ENCODE data around the gene GABRR2. TPM values are rescaled to one million over a fixed set of nuclear protein-coding genes. Genes with fewer than 3 reads are reported as not detected.
"Not testable (repeated sequence)": the region's sequence is repeated elsewhere in the genome, so short reads cannot be mapped to it uniquely, and the experiment has no call there.

GABRR2 gene
- total RNA-seq, 2 donors from 2014 or later, result 0.33 to 0.35 TPM

DNA sequence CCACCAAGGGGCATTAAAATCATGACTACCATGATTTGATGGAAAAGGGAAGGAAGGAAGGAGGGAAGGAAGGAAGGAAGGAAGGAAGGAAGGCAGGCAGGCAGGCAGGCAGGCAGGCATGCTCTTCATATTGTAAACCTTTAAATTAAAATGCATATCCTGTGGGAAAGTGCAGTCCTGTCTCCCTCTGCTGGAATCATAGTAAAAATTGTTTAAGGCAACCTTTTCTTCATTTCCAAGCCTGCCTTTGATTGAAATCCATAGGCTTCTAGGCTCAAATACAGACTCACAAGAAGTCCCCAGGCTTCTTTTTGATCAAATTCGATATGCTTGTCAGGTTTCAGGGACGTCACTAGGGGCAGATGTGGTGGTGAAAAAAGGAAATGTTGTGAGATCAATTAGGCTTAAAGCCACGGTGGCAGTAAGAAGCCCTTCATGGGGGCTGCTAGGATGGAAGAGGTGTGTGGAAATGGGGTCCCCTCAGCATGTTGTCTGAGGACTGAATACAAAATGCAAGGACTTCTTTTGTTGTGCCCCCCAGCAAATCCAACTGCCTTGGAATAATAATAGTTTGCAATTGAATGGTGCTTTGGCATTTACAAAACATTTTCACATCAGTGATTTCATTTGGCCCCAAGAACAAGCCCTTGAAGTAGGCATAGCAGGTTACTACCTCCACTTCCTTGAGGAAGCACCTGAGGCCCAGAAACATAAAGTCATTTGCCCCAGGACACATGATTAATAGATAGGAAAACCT is 72.3 kb downstream of the GABRR2 start:
- TF ChIP-seq, protein P1, sequence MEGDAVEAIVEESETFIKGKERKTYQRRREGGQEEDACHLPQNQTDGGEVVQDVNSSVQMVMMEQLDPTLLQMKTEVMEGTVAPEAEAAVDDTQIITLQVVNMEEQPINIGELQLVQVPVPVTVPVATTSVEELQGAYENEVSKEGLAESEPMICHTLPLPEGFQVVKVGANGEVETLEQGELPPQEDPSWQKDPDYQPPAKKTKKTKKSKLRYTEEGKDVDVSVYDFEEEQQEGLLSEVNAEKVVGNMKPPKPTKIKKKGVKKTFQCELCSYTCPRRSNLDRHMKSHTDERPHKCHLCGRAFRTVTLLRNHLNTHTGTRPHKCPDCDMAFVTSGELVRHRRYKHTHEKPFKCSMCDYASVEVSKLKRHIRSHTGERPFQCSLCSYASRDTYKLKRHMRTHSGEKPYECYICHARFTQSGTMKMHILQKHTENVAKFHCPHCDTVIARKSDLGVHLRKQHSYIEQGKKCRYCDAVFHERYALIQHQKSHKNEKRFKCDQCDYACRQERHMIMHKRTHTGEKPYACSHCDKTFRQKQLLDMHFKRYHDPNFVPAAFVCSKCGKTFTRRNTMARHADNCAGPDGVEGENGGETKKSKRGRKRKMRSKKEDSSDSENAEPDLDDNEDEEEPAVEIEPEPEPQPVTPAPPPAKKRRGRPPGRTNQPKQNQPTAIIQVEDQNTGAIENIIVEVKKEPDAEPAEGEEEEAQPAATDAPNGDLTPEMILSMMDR (IDR thresholded peaks at IDR 0.05), result peak; percentile 24 to 67
- Histone ChIP-seq H3K9me3 (no peaks in the 10 kb centered on the region), H3K4me3 (no peak overlapping the region), H3K27me3 (no peaks in the 10 kb centered on the region), H3K27ac (no peak overlapping the region), H3K4me1 (no peaks in the 10 kb centered on the region), H3K36me3 (no peaks in the 10 kb centered on the region)
- no peak for DNase-seq (ENCODE audit: low spot score)

DNA sequence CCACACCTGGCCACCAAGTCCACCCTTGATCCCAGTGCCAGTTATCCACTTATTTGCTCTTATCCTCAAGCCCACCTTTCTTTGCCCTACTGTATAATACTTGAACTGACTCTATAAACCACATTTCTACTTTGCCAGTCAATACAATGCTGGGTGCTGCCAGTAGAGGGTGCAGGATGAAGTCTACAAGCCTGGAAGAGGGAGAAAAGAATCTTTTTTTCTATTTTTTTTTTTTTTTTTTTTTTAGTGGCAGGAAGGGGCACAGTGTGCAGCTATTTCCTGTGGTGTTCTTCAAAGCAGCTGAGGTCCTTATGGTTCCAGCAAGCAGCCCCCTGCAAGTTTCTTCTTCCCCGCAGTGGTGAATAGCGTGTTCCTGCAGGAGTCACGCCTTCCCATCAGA is 75.8 kb downstream of the GABRR2 start:
- no peak overlapping the region for H3K27ac ChIP-seq
- no peaks in the 10 kb centered on the region for H3K27me3 ChIP-seq
- H3K4me3 ChIP-seq, result no peak overlapping the region
- no peak for DNase-seq (ENCODE audit: low spot score)
- H3K36me3 ChIP-seq, result no peaks in the 10 kb centered on the region
- no peaks in the 10 kb centered on the region for H3K9me3 ChIP-seq
- no peaks in the 10 kb centered on the region for H3K4me1 ChIP-seq
- TF ChIP-seq, protein P1 (IDR thresholded peaks at IDR 0.05), result peak in 1 of 2 donors; percentile 22

DNA sequence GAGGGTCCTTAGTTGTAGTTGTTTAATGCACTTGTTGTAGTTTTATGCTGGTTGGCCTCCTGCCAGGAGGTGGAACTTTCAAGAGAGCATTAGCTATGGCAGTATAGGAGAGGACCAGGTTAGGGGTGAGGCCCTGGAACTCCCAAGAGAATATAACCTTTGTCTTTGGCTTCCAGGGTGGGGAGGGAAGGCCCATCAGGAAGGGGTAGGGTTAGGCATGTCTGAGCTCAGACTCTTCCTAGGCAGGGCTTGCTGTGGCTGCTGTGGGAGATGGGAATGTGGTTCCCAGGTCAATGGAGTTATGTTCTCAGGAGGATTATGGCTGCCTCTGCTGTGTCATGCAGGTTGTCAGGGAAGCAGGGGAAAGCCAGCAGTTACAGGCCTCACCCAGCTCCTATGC is 77.9 kb downstream of the GABRR2 start:
- H3K4me1 ChIP-seq, result no peaks in the 10 kb centered on the region
- TF ChIP-seq, protein P1 (IDR thresholded peaks at IDR 0.05), result no peak
- H3K36me3 ChIP-seq, result no peaks in the 10 kb centered on the region
- H3K4me3 ChIP-seq, result no peak overlapping the region
- H3K27me3 ChIP-seq, result no peaks in the 10 kb centered on the region
- DNase-seq (ENCODE audit: low spot score), result no peak
- H3K27ac ChIP-seq, result no peak overlapping the region
- H3K9me3 ChIP-seq, result no peaks in the 10 kb centered on the region

DNA sequence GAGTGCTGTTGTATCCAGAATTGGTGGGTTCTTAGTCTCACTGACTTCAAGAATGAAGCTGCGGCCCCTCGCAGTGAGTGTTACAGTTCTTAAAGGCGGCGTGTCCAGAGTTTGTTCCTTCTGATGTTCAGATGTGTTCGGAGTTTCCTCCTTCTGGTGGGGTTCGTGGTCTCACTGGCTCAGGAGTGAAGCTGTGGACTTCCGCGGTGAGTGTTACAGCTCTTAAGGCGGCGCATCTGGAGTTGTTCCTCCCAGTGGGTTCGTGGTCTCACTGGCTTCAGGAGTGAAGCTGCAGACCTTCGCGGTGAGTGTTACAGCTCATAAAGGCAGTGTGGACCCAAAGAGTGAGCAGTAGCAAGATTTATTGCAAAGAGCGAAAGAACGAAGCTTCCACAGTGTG is 81.5 kb downstream of the GABRR2 start:
- not testable (repeated sequence) for H3K4me3 ChIP-seq; H3K27me3 ChIP-seq; H3K9me3 ChIP-seq; H3K36me3 ChIP-seq; H3K4me1 ChIP-seq; H3K27ac ChIP-seq; DNase-seq (ENCODE audit: low spot score)

DNA sequence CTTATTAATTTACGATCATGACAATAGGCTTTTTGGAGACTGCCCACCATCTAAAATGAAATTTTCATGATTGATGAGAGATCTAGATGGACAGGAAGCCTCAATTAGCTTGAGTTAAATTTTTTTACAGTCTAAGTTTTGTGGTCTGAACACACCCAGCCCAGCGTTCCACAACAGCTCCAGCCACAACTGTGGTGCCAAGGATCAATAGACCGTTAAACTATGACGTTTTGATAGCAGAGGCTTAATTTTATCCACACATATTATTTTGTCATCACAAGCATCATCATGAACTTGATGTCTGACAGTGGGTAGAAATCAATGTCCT is 92.4 kb downstream of the GABRR2 start:
- TF ChIP-seq, protein P1 (IDR thresholded peaks at IDR 0.05), result no peak
- Histone ChIP-seq H3K36me3 (no peaks in the 10 kb centered on the region), H3K27me3 (no peaks in the 10 kb centered on the region), H3K27ac (no peak overlapping the region), H3K4me1 (no peaks in the 10 kb centered on the region), H3K4me3 (no peak overlapping the region), H3K9me3 (no peaks in the 10 kb centered on the region)
- DNase-seq (ENCODE audit: low spot score), result no peak

DNA sequence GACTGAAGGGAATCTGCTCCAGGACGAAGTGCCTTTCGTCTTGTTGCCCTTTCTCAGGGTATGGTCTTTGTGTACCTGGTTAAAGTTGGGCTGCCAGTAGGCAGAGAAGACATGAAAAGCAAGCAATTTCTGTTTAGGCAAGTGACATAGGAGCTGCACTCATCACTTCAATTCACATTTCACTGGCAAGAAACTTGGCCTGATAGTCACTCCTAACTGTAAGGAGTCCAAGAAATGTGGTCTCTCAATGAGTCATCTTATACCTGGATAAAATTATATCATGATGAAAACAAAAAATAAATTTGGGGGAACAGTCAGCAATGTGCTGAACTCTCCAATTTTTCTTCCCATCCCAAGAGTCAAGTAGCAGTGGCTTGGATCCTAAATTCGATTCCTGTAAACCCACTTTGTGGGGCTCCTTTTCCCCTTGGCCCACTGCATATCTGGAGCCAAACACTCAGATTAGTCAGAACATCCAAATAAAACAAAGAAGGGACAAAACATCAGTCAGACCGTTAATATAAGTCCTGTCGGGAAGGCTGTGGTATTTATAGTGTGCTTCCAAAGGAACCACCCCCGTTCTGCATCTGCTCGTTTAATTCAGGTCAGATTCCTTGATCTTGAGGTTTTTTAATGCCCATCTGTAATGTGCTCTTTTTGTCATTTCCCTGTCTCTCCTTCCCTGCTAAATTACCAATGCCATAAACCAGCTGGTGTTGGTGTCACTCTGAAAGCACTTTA is 93.0 kb downstream of the GABRR2 start:
- no peaks in the 10 kb centered on the region for H3K9me3 ChIP-seq
- H3K27ac ChIP-seq, result no peak overlapping the region
- peaks cover 0 to 5% of the 10 kb centered on the region in 2 donors for H3K4me1 ChIP-seq
- TF ChIP-seq, protein P1 (IDR thresholded peaks at IDR 0.05), result no peak
- H3K36me3 ChIP-seq, result no peaks in the 10 kb centered on the region
- H3K4me3 ChIP-seq, result no peak overlapping the region
- H3K27me3 ChIP-seq, result no peaks in the 10 kb centered on the region
- DNase-seq (ENCODE audit: low spot score), result no peak

Measured in right atrium auricular region (tissue), 2 donors.